ENCODE results near the gene MDM4.

DNA sequence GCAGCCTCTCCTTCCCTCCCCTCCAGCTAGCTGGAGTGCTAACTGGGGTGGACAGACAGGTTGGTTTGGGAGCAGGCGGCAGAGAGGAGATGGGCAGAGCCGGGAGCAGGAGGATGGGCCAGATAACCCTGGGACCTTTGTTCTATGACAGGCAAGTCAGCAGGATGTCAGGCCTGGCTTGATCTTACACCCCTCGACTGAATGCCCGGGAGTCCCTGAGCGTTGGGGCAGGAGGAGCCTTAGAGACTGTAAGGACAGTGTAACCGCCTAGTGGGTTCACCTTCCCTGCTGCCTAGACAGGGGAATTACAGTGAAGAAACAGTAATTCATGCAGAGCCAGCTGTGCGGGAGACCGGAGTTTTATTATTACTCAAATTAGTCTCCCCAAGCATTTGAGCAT lies 60.2 kb downstream of the MDM4 start:
- no peak for TF ChIP-seq POLR2A (IDR thresholded peaks at IDR 0.05)
- no peak for TF ChIP-seq CTCF (IDR thresholded peaks at IDR 0.05 in 4 of 5, conservative IDR thresholded peaks at IDR 0.05 in 1 of 5)

Measured in gastrocnemius medialis (tissue), 4 donors.